Stimulated activated CD4-positive, alpha-beta T cell treated with anti-CD3 and anti-CD28 coated beads, Interleukin-12 subunit alpha, Interleukin-12 subunit beta, amount 100 ng/mL, for 4 hours (primary cell): Measurements from ENCODE around the gene PNMA8C.
"Not testable (repeated sequence)": the region's sequence is repeated elsewhere in the genome, so short reads cannot be mapped to it uniquely, and the experiment has no call there.

ENCODE experiments used
- DNase-seq: peaks from one replicate; pipeline ENCODE4 v3.0.0-alpha.2; 2020

PNMA8C gene

GRCh38 chr19:46447006-46447405 is 18.3 kb upstream of the PNMA8C start:
- no peak for DNase-seq

GRCh38 chr19:46446021-46446420 is 17.3 kb upstream of the PNMA8C start:
- no peak for DNase-seq

GRCh38 chr19:46442808-46443450 is 14.2 kb upstream of the PNMA8C start:
- no peak for DNase-seq

GRCh38 chr19:46441866-46442265 is 13.1 kb upstream of the PNMA8C start:
- DNase-seq: no peak

- DNase-seq: not testable (repeated sequence)
These were observed 7.0 kb upstream of the PNMA8C start for GRCh38 chr19:46435689-46436088.

- no peak for DNase-seq
These were observed 6.3 kb upstream of the PNMA8C start for GRCh38 chr19:46435009-46435408.

GRCh38 chr19:46433470-46433869 is 4.7 kb upstream of the PNMA8C start:
- not testable (repeated sequence) for DNase-seq

- no peak for DNase-seq
These were observed 3.1 kb upstream of the PNMA8C start for GRCh38 chr19:46431824-46432223.

- DNase-seq: no peak
These were observed 1.3 kb upstream of the PNMA8C start for GRCh38 chr19:46429999-46430398.

- no peak for DNase-seq
These were observed 1.2 kb downstream of the PNMA8C start for GRCh38 chr19:46427518-46428045.

GRCh38 chr19:46426506-46427162 is 2.1 kb downstream of the PNMA8C start:
- no peak for DNase-seq

GRCh38 chr19:46426035-46426505 is 2.7 kb downstream of the PNMA8C start:
- DNase-seq: no peak

GRCh38 chr19:46423188-46423587 is 5.5 kb downstream of the PNMA8C start:
- DNase-seq: no peak

GRCh38 chr19:46422344-46422743 is 6.4 kb downstream of the PNMA8C start:
- DNase-seq: no peak

- DNase-seq: no peak
These were observed 8.7 kb downstream of the PNMA8C start for GRCh38 chr19:46420056-46420455.

- DNase-seq: peak; percentile 25
These were observed 12.7 kb downstream of the PNMA8C start for GRCh38 chr19:46415804-46416709.

- DNase-seq: not testable (repeated sequence)
These were observed 13.8 kb downstream of the PNMA8C start for GRCh38 chr19:46414899-46415298.

- DNase-seq: no peak
These were observed 15.3 kb downstream of the PNMA8C start, which contains the start of gene CCDC8 for GRCh38 chr19:46413262-46414031. Gene CCDC8 (minus strand): TSS chr19:46413564. CDS start chr19:46412810, 754 bp downstream.

GRCh38 chr19:46412650-46413261 is 16.0 kb downstream of the PNMA8C start:
- no peak for DNase-seq

GRCh38 chr19:46411925-46412649 is 16.6 kb downstream of the PNMA8C start:
- no peak for DNase-seq
